HL-60 (cell line): ENCODE measurements around the gene PTPRC.

Experiments
- CTCF ChIP-seq: IDR thresholded peaks from one replicate; pipeline ENCODE4 v1.5.1; 2011; ENCODE audit warnings: low read length, control low read depth, inconsistent platforms; ENCODE audit not compliant: insufficient read depth
- TF ChIP-seq, protein P1 (sequence below): IDR thresholded peaks from 2 replicates; pipeline ENCODE4 v1.6.1; 2012; ENCODE audit warnings: low read depth; ENCODE audit not compliant: insufficient replicate concordance

- no peak for TF ChIP-seq CTCF
- TF ChIP-seq, protein P1, sequence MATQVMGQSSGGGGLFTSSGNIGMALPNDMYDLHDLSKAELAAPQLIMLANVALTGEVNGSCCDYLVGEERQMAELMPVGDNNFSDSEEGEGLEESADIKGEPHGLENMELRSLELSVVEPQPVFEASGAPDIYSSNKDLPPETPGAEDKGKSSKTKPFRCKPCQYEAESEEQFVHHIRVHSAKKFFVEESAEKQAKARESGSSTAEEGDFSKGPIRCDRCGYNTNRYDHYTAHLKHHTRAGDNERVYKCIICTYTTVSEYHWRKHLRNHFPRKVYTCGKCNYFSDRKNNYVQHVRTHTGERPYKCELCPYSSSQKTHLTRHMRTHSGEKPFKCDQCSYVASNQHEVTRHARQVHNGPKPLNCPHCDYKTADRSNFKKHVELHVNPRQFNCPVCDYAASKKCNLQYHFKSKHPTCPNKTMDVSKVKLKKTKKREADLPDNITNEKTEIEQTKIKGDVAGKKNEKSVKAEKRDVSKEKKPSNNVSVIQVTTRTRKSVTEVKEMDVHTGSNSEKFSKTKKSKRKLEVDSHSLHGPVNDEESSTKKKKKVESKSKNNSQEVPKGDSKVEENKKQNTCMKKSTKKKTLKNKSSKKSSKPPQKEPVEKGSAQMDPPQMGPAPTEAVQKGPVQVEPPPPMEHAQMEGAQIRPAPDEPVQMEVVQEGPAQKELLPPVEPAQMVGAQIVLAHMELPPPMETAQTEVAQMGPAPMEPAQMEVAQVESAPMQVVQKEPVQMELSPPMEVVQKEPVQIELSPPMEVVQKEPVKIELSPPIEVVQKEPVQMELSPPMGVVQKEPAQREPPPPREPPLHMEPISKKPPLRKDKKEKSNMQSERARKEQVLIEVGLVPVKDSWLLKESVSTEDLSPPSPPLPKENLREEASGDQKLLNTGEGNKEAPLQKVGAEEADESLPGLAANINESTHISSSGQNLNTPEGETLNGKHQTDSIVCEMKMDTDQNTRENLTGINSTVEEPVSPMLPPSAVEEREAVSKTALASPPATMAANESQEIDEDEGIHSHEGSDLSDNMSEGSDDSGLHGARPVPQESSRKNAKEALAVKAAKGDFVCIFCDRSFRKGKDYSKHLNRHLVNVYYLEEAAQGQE: no peak
Measured at GRCh38 chr1:198713081-198713480, 74.2 kb downstream of the PTPRC start.
